ENCODE measurements around the gene GTF2F2.

The GTF2F2 gene
- 31.0 to 31.3 reads per million in 2 donors for total RNA-seq

DNA sequence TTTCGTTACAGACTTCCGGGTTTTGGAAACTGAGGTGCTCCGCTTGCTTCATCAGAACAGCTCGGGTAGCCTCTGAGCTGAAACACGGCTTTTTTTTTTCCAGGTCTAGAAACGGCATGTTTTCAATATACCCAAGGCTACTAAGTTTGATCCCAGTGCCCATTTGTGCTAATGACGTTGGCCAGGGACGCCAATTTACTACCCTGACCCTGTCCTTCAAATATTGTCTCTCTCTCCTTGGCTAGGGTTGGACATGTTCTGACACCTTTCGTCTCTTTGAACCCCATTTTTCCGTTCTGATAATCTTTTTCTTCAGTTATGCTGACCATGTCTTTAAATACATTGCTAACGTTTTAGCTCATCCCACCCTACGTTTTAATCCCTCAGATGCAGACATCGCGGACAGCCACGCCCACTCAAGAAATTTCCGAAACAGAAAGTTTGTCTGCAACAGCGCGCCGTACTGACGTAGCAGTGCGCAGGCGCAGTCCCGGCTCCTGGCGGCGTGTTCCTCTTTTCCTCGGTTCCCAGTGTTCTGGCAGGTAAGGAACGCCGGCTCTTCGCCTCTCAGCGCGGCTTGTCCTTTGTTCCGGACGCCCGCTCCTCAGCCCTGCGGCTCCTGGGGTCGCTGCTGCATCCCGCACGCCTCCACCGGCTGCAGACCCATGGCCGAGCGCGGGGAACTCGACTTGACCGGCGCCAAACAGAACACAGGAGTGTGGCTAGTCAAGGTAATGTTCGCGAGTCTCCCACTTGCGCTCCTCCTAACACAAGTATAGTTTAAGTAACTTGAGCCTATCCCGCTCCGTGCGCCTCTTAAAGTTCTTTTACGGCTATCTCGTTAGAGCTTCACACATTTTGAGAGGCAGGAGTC is at the start of gene GTF2F2:
Gene GTF2F2 (plus strand): TSS at position 520 of the 874 bp plus-strand sequence. CDS start 146 bp downstream, at position 666.
- peak; percentile 73 for DNase-seq

DNA sequence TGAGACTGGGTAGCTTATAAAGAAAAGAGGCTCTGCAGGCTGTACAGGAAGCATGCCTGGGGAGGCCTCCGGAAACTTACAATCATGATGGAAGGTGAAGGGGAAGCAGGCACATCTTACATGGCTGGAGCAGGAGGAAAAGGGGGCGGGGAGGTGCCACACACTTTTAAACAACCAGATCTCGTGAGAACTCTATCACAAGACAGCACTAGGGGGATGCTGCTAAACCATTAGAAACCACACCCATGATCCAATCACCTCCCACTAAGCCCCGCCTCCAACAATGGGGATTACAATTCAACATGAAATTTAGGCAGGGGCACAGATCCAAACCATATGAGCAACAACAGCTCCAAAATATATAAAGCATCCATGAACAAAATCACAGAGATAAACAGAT is 46.5 kb upstream of the GTF2F2 start:
- no peak for DNase-seq

- DNase-seq, result no peak
Observed at GRCh38 chr13:45074721-45075120, 45.6 kb upstream of the GTF2F2 start.

DNA sequence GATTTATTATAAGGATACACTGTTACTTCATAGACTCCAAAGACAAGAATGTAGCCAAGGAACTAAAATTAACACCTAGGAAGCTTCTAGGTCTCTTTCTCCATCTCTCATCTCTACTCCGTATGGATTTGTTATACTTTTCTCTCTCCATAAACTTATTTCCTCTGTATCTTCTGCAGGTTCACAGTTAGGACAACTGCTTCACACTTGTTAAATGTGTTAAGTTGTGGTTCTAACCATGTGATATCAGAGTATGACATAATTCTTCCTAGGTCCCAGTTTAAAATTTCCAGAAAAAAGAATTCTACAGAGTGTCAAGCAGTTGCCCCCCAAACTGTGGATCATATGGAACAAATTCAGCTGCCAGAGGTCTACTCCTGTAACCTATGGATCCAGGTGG is 42.3 kb upstream of the GTF2F2 start:
- no peak for DNase-seq

DNA sequence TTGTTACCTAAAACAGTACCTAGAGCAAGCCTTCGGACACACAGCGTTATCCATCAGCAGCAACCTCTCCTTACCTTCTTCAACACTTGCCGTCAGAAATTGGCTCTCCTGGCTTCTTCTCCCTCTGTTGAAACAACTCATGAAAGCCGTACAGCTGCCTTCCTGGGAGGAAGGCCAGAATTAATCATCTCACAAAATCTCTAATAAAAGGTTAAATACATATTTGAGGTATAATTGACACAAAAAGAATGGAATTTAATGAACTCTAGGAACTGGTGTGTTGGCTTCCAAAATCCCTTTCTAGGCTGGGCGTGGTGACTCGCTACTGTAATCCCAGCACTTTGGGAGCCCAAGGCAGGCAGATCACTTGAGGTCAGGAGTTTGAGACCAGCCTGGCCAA is 37.3 kb upstream of the GTF2F2 start:
- no peak for DNase-seq

GRCh38 chr13:45084515-45084914 is 35.8 kb upstream of the GTF2F2 start:
- no peak for DNase-seq

- no peak for DNase-seq
Observed at GRCh38 chr13:45086484-45086883, 33.8 kb upstream of the GTF2F2 start.

DNA sequence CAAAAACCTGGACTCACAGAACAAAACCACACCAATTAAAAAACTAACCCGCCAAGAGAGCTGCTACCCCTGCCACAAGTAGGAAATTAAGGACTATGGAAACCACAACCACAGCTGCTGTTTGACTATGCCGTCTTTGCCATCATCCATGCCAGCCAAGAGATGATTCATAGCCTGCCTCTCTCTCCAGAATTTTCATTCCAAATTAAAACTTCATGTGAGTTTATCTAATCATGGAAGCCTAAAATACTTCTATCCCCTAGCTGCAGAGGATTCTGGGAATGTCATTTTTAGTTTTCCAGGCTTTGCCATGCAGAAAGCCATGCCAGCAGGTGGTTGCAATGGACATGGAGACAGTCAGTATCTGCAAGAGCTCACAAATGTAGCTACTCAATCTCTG is 27.6 kb upstream of the GTF2F2 start:
- no peak for DNase-seq

DNA sequence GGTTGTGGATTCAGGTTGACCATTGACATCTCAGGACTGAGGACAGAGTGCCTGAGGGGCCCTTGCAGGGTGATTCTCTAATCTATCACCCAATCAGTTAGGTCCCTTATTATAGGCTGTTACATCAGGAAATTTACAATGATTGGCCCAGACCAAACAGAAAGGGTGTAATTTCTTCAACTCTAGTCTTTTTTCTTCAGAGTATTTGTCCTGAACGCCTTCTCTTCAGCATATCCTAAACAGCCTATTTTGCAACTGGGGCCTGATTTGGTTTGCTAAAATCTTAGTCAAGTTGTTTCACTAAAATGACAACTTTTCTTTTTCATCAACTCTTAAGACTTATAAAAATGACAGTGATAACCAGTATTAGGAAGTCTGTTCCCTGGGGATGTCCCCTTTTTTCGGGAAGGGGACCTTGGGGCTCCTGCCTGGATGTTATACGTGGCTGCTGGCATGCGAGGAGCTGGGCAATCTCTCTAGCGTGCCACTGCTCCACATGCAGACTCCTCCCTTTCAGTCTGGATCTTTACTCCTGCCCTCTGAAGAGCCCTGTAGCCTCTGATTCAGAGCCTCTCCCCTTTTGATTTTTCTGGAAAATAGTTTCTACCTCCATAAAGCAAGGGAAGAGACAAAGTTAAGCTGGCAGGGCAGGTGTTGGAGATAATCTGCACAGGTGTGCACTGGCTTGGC is 19.6 kb upstream of the GTF2F2 start:
- DNase-seq, result no peak

DNA sequence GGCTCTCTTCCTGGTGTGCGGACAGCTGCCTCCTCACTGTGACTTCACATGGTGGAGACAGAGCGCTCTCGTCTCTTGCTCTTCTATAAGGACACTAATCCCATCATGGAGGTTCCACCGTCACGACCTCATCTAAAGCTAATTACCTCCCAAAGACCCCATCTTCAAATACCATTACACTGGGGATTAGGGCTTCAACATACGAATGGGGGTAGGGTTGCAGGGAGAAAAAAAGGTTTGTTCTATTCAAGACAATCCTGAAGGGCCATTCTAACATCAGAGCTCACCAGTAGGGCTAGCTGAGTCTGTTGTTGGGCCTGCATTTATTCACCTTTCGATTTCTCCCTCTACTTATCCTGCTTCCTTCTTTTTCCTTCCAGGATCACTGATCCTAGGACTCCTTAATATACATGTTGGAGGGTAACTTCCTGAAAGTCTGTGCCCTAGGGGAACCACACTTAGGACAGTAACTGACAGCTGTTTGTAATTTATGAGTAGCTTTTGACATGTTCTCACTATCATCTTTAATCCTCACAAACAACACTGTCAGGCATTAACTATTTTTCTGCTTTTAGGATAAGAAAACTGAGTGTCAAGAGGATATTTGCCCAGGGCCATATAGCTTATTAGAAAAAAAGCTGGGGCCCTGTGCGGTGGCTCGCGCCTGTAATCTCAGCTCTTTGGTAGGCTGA is 18.8 kb upstream of the GTF2F2 start:
- DNase-seq, result no peak

- no peak for DNase-seq
Observed at GRCh38 chr13:45102136-45102507, 18.2 kb upstream of the GTF2F2 start.

DNA sequence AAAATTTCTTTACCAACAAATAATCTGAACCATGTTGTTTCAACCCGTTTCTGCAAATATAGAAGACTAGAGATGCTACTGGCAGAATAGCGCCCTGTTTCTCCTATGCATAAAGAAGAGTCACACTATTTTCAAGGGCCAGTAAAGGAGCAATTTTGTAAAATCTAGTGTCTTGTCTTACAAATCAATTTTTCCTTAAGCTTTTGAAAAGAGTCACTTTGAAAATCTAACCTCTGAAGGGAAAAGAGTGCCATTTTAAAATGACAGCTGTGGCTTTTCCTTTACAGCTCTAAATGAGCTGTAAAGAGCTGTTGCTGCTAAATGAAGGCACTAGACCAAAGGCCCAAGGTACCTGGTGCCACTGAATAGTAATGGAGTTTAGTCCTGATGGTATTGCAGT is 16.9 kb upstream of the GTF2F2 start:
- DNase-seq, result no peak

- DNase-seq, result no peak
Observed at GRCh38 chr13:45104261-45104660, 16.0 kb upstream of the GTF2F2 start.

DNA sequence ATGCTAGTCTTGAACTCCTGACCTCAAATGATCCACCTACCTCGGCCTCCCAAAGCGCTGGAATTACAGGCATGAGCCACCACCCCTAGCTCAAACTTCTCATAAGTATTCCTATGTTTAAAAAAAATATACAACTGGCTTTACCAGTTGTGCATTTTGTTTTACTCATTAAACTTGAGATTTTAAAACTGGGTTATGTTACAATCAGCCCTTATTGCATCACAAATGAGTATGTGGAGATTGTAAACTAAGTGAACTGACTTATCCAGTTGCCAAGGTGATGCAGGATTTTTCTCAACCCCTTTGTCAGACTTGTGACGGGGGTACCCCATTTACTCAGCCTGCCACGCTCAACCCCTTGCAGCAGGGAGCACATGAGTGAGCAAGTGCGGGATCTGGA is 14.4 kb upstream of the GTF2F2 start:
- no peak for DNase-seq

- no peak for DNase-seq
Observed at GRCh38 chr13:45107539-45107938, 12.8 kb upstream of the GTF2F2 start.

GRCh38 chr13:45108716-45109101 is 11.6 kb upstream of the GTF2F2 start:
- DNase-seq, result no peak

DNA sequence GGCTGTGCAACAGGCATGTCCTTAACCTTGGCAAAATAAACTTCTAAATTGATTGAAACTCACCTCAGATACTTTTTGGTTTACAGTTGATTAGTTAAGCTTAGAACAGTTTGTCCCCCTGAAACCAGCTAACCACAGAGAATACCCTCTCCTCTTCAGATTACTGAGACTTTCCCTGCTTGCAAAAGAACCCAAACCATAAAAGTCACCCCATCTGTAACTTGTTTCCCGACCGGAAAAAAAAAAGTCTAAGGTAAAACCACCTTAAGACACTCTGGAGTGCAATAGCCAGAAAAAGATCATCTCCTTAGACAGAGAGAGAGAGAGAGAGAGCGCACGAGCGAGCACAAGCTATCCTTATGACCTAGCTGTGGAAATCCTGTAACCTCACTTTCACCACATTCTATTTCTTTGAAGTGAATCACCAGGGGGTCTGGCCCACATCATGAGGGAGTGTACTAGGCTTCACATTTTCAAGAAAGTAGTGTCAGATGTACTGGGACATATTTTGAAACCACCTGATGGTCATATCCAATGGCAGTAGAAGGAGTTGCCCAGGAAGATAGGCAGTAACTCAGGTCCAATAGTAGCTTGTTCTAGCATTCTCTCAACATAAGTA is 11.1 kb upstream of the GTF2F2 start:
- no peak for DNase-seq

DNA sequence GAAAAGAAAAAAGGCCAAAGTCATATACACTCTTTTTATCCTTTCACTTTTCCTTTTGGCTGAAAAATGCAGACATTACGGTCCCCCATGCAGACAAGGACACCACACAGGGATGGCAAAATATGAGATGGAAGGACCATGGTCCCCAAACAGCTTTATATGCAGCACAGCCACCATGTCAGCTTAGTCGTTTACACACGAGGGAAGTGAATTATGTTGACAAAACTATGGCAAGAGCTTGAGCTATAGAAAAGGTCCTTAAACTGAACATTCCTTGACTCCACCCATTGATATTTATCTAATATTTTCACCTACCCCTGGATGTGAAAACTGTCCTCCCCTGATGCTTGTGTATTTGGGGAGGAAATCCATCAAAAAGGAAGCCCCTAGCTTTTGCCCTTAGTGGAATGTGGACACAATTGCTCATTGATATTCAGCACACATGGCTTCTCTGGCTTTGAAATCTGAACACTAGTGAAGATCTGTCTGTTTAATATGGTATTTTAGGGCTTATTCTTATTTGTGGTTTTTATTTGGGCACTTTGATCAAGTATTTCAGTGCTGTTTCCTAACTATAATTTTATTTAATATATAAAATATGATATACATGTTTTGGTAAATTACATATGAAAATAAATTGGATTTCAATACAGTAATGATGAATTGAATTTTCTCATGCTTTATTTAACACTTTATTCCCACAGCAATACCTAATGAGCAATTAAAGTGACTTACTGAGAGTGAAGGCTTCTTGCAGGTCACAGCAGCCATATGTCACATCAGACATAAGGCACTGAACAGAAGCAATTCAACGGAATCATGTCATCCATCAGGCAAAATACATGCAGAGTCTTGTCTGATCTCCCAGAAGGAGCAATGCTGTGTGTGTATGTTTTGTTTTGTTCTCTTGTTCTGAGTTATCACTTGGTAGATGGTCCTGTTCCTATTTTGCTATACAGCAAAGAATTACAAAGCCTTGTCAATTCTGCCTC is 6.8 kb upstream of the GTF2F2 start:
- no peak for DNase-seq

- DNase-seq, result no peak
Observed at GRCh38 chr13:45119469-45119990, 780 bp upstream of the GTF2F2 start.

- no peak for DNase-seq
Observed at GRCh38 chr13:45120967-45121831, 889 bp downstream of the GTF2F2 start.

GRCh38 chr13:45122941-45123340 is 2.6 kb downstream of the GTF2F2 start:
- no peak for DNase-seq
